ENCODE results near the gene GUCA2B.

GUCA2B gene

GRCh38 chr1:42191319-42191718, 38.1 kb downstream of the GUCA2B start:
- no peak for DNase-seq

GRCh38 chr1:42192106-42192505, 38.9 kb downstream of the GUCA2B start:
- no peak for DNase-seq

GRCh38 chr1:42195841-42196240, 42.6 kb downstream of the GUCA2B start:
- no peak for DNase-seq

- DNase-seq = no peak
Measured at GRCh38 chr1:42198251-42198650, 45.0 kb downstream of the GUCA2B start.

GRCh38 chr1:42201986-42202385, 48.8 kb downstream of the GUCA2B start:
- no peak for DNase-seq
